B cell (primary cell): Measurements from ENCODE around the gene MSTO1. TPM values are rescaled to one million over a fixed set of nuclear protein-coding genes. Genes with fewer than 3 reads are reported as not detected.
"Not testable (repeated sequence)": the region's sequence is repeated elsewhere in the genome, so short reads cannot be mapped to it uniquely, and the experiment has no call there.

Source experiments
- ATAC-seq: fragments of 200-7000 bp; cut with Tn5 transposase; one replicate; pipeline ENCODE4 v1.10.0; 2021; ENCODE audit warnings: low read depth, mild to moderate bottlenecking, moderate number of reproducible peaks, moderate library complexity
- CTCF ChIA-PET: fragments of 350-600 bp; sonication (Branson Sonifier 250); formaldehyde crosslinking; loops from one replicate; lab custom pipeline; 2021; ENCODE audit warnings: antibody characterized with exemption, inconsistent platforms; lab: Charles Lee
- POLR2A ChIA-PET: fragments of 350-600 bp; sonication (Branson Sonifier 250); formaldehyde crosslinking; loops from one replicate; lab custom pipeline; 2021; ENCODE audit warnings: antibody characterized with exemption; lab: Charles Lee
- DNase-seq: peaks from one replicate; pipeline ENCODE4 v3.0.0; 2013
- H2AFZ ChIP-seq: 2 replicates; pipeline ENCODE4 v1.6.1; 2012; ENCODE audit warnings: mild to moderate bottlenecking, low read depth, low read length; ENCODE audit not compliant: insufficient read depth, poor library complexity, severe bottlenecking
- H3K27ac ChIP-seq, 2 donors: 1 replicate in 1 of 2; 2 replicates in 1 of 2; pipeline ENCODE4 v1.5.1; 2012 to 2013; ENCODE audit warnings: low read length in 2 of 2, mild to moderate bottlenecking in 2 of 2, moderate library complexity in 1 of 2
- H3K27me3 ChIP-seq, 4 experiments: fragments of 200-600 bp in 1 of 4; sonication (generic) in 1 of 4; replicated peaks in 1 of 4; 1 replicate in 2 of 4; 2 replicates in 2 of 4; pipeline versions ENCODE4 v1.6.1 to v1.7.0; 2013 to 2016; ENCODE audit warnings: low read length in 3 of 4, mild to moderate bottlenecking in 2 of 4, mixed read lengths in 1 of 4, moderate library complexity in 1 of 4; ENCODE audit not compliant: insufficient read depth in 4 of 4, control insufficient read depth in 3 of 4; ENCODE audit errors: control extremely low read depth in 1 of 4
- H3K36me3 ChIP-seq, 2 experiments: replicated peaks in 1 of 2; 1 replicate in 1 of 2; 2 replicates in 1 of 2; pipeline versions ENCODE4 v1.6.1 to v1.7.1; 2013; ENCODE audit warnings: low read length in 1 of 2; ENCODE audit not compliant: insufficient read depth in 2 of 2, control insufficient read depth in 1 of 2; ENCODE audit errors: control extremely low read depth in 1 of 2, extremely low read depth in 1 of 2
- H3K4me1 ChIP-seq, 2 donors: fragments of 200-600 bp in 1 of 2; sonication (generic) in 1 of 2; 1 replicate in 1 of 2; 2 replicates in 1 of 2; pipeline versions ENCODE4 v1.5.1 to v1.6.1; 2013 to 2017; ENCODE audit warnings: low read length in 2 of 2; ENCODE audit not compliant: control insufficient read depth in 2 of 2, insufficient read depth in 2 of 2
- H3K4me2 ChIP-seq: replicated peaks from 2 replicates; pipeline ENCODE3; 2012; ENCODE audit warnings: mild to moderate bottlenecking, low read depth, low read length; ENCODE audit not compliant: poor library complexity, severe bottlenecking
- H3K4me3 ChIP-seq, 5 experiments: fragments of 200-600 bp in 1 of 5; sonication (generic) in 1 of 5; 1 replicate in 3 of 5; 2 replicates in 2 of 5; pipeline versions ENCODE4 v1.5.1 to v1.7.0; 2011 to 2016; ENCODE audit warnings: low read length in 4 of 5, mild to moderate bottlenecking in 4 of 5, low read depth in 2 of 5, control low read depth in 1 of 5, moderate library complexity in 1 of 5; ENCODE audit not compliant: insufficient read depth in 1 of 5; ENCODE audit errors: control extremely low read depth in 1 of 5, extremely low read depth in 1 of 5
- H3K79me2 ChIP-seq: fragments of 200-600 bp; sonication (generic); one replicate; pipeline ENCODE4 v1.6.0; 2016; ENCODE audit warnings: low read length; ENCODE audit not compliant: control insufficient read depth, insufficient read depth
- H3K9ac ChIP-seq: fragments of 200-600 bp; sonication (generic); 2 replicates; pipeline ENCODE4 v1.6.1; 2017; ENCODE audit warnings: mild to moderate bottlenecking, low read length, moderate library complexity
- H3K9me3 ChIP-seq, 3 donors: one replicate each; pipeline versions ENCODE4 v1.6.1 to v1.7.1; 2013; ENCODE audit warnings: low read length in 2 of 3; ENCODE audit not compliant: control insufficient read depth in 2 of 3, insufficient read depth in 1 of 3; ENCODE audit errors: control extremely low read depth in 1 of 3
- H4K20me1 ChIP-seq: 2 replicates; pipeline ENCODE4 v1.6.0; 2012; ENCODE audit warnings: mild to moderate bottlenecking, low read length; ENCODE audit not compliant: insufficient read depth, control insufficient read depth, poor library complexity, severe bottlenecking
- H3K27ac Mint-ChIP-seq: one replicate; pipeline ENCODE4 v1.8.0; 2021; ENCODE audit warnings: mixed read lengths
- H3K27me3 Mint-ChIP-seq: one replicate; pipeline ENCODE4 v1.8.0; 2021; ENCODE audit warnings: mixed read lengths
- H3K4me1 Mint-ChIP-seq: one replicate; pipeline ENCODE4 v1.8.0; 2021; ENCODE audit warnings: mixed read lengths
- H3K4me3 Mint-ChIP-seq: one replicate; pipeline ENCODE4 v1.8.0; 2021; ENCODE audit warnings: mixed read lengths
- H3K9me3 Mint-ChIP-seq: one replicate; pipeline ENCODE4 v1.8.0; 2022; ENCODE audit warnings: mixed read lengths; ENCODE audit not compliant: insufficient read depth
- EZH2 ChIP-seq: IDR thresholded peaks from 2 replicates; pipeline ENCODE4 v1.6.1; 2012; ENCODE audit warnings: borderline replicate concordance, low read depth, mild to moderate bottlenecking, moderate library complexity, low read length; ENCODE audit not compliant: insufficient read depth, poor library complexity, severe bottlenecking
- WGBS: methylation state at CpG from one replicate; pipeline ENCODE4 v1.1.5; 2013; ENCODE audit warnings: missing lambda C conversion rate; ENCODE audit not compliant: insufficient coverage; 5-methylcytosine and 5-hydroxymethylcytosine counted together
- intact Hi-C: fragments of 100-400 bp; cut with micrococcal nuclease; formaldehyde crosslinking; loops from one replicate; pipeline ENCODE4 v1.10.0; 2022
- polyA plus RNA-seq: library from polyadenylated mRNA; depleted of rRNA; stranded (reverse); fragments of >200 nt; gene quantifications from 2 replicates; pipeline ENCODE4 v1.2.3, GENCODE V29; 2012
- total RNA-seq, 2 donors: library from RNA; stranded (reverse); fragments of 120-200 nt in 1 of 2; gene quantifications; 1 replicate in 1 of 2; 2 replicates in 1 of 2; pipeline versions ENCODE4 v1.2.3 to v1.2.4, GENCODE V29; 2013 to 2022
- TF ChIP-seq, protein P1 (sequence below): fragments of 200-600 bp; IDR thresholded peaks from one replicate; pipeline ENCODE4 v1.8.0; 2022; ENCODE audit warnings: antibody characterized with exemption, mild to moderate bottlenecking

The MSTO1 gene
- total and polyA plus RNA-seq, 2 donors (not counting 1 experiment from before 2014, with no cell fraction given) = 79.3 to 113 TPM

DNA sequence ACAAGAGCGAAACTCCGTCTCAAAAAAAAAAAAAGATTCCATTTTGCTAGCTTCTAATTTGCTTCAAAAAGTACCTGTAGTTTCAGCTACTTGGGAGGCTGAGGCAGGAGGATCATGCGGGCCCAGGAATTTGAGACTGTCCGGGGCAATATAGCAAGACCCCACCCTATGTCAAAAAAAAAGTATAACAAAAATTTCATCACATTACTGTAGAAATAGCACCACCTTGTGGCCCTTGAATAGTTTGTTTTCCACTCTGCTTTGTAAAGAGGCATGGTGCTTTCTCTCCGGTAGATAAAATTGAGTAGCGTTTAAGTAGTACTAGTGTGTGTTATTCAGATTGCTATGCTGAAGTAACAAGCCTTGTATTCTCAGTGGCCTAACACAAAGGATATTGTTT is 18.2 kb upstream of the MSTO1 start:
- H3K4me3 Mint-ChIP-seq = no peak overlapping the region
- H2AFZ ChIP-seq = peak overlapping the region; percentile 58
- H3K9ac ChIP-seq = no peak overlapping the region
- ATAC-seq (peak; percentile 60), DNase-seq (peak; percentile 74)
- H3K79me2 ChIP-seq = no peaks in the 10 kb centered on the region
- H3K4me1 Mint-ChIP-seq = no peaks in the 10 kb centered on the region
- H3K9me3 ChIP-seq = no peaks in the 10 kb centered on the region
- H3K4me1 ChIP-seq = no peaks in the 10 kb centered on the region
- no peaks in the 10 kb centered on the region for H4K20me1 ChIP-seq
- WGBS = 64% methylated on average over 2 of the region's 6 CpGs
- no peak overlapping the region for H3K27ac ChIP-seq
- intact Hi-C loops = loop anchor here (1.0 to 5.0 kb wide), 4 partner anchors 269 to 499 kb away; partner anchors contain the start of genes MTX1, RUSC1 and THBS3
- H3K9me3 Mint-ChIP-seq = no peaks in the 10 kb centered on the region
- H3K4me2 ChIP-seq = no peak overlapping the region
- H3K4me3 ChIP-seq = no peak overlapping the region
- no peaks in the 10 kb centered on the region for H3K27me3 ChIP-seq
- H3K27me3 Mint-ChIP-seq = no peaks in the 10 kb centered on the region
- H3K36me3 ChIP-seq = no peaks in the 10 kb centered on the region
- CTCF ChIA-PET = interaction anchor here (0.7 to 4.5 kb wide), 13 partner anchors 15 to 695 kb away, joined by 3 to 45 read pairs (median 3); partner anchors contain the start of gene KRTCAP2
- POLR2A ChIA-PET = no interaction called here
- no peak overlapping the region for H3K27ac Mint-ChIP-seq
- no peak for TF ChIP-seq EZH2
- TF ChIP-seq, protein P1, sequence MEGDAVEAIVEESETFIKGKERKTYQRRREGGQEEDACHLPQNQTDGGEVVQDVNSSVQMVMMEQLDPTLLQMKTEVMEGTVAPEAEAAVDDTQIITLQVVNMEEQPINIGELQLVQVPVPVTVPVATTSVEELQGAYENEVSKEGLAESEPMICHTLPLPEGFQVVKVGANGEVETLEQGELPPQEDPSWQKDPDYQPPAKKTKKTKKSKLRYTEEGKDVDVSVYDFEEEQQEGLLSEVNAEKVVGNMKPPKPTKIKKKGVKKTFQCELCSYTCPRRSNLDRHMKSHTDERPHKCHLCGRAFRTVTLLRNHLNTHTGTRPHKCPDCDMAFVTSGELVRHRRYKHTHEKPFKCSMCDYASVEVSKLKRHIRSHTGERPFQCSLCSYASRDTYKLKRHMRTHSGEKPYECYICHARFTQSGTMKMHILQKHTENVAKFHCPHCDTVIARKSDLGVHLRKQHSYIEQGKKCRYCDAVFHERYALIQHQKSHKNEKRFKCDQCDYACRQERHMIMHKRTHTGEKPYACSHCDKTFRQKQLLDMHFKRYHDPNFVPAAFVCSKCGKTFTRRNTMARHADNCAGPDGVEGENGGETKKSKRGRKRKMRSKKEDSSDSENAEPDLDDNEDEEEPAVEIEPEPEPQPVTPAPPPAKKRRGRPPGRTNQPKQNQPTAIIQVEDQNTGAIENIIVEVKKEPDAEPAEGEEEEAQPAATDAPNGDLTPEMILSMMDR = peak; percentile 75

DNA sequence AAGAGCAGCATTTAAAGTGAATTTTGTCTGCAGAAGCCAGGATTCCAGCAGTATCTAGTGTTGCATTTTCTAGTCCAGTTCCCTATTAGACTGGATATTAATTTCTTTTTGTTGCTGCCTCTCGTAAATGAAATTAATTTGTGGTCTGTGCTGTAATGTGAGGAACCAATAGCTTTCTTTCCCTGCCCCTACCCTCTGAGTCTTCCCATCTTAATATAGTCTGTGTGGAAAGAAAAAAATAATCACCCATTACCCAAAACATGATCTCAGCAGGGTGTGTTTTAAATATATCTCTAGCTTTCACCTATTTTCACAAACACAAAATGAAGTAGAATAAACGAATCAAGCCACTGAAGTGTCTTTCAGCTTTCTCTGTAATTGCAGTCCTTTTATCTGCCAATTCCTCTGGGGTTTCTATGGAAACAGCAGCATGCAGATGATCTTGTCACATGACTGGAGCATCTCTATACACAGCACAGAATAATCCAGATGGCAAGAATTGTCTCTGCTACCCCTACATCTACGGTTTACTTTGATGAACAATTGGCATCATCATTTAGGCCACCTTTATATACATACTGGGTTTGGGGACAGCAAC is 14.0 kb upstream of the MSTO1 start:
- no CpG with 5 or more reads among the region's 3 CpGs for WGBS
- H3K27ac Mint-ChIP-seq, intact Hi-C loops: not testable (repeated sequence)

More for the DNA sequence above, 14.0 kb upstream of the MSTO1 start:
- peaks cover 10% of the 10 kb centered on the region for H3K4me1 Mint-ChIP-seq
- H3K27ac ChIP-seq, ATAC-seq, H3K79me2 ChIP-seq, H4K20me1 ChIP-seq, H3K4me2 ChIP-seq, H3K4me3 ChIP-seq, H3K27me3 Mint-ChIP-seq, H3K9ac ChIP-seq, H3K27me3 ChIP-seq, DNase-seq, H2AFZ ChIP-seq, H3K9me3 ChIP-seq, H3K4me1 ChIP-seq, H3K9me3 Mint-ChIP-seq, H3K4me3 Mint-ChIP-seq, H3K36me3 ChIP-seq: not testable (repeated sequence)
- ChIA-PET POLR2A (interaction anchor here (0.7 kb wide), 1 partner anchor 74 kb away, joined by 6 read pairs; no protein-coding TSS in a partner anchor), CTCF (interaction anchor here (3.3 kb wide), 1 partner anchor 345 kb away, joined by 16 read pairs; no protein-coding TSS in a partner anchor)
